HL-60/S4 treated with phorbol 12-myristate 13-acetate at 8.2 ng/mL for 4 days and 3 days (cell line): ENCODE data around the gene ALDH16A1.

Experiments
- in situ Hi-C: fragments of 300-500 bp; cut with MboI; formaldehyde crosslinking; loops from 2 replicates; pipeline ENCODE4 v1.15.0; 2022; ENCODE audit warnings: low sequenced_read_pairs

ALDH16A1 gene

GRCh38 chr19:49453013-49453756, at the start of gene ALDH16A1:
ALDH16A1 (plus strand) TSS chr19:49453225; CDS start chr19:49453332, 107 bp downstream.
- in situ Hi-C loops = no loop called here

GRCh38 chr19:49403404-49404187, 49.4 kb upstream of the ALDH16A1 start:
- in situ Hi-C loops = no loop called here

- in situ Hi-C loops = no loop called here
These were observed 45.9 kb upstream of the ALDH16A1 start for GRCh38 chr19:49407079-49407478.

- in situ Hi-C loops = no loop called here
These were observed 45.5 kb upstream of the ALDH16A1 start for GRCh38 chr19:49407482-49408015.

GRCh38 chr19:49408816-49409440, 44.1 kb upstream of the ALDH16A1 start:
- in situ Hi-C loops = no loop called here

- in situ Hi-C loops = no loop called here
These were observed 43.5 kb upstream of the ALDH16A1 start for GRCh38 chr19:49409441-49410029.

- in situ Hi-C loops = no loop called here
These were observed 41.2 kb upstream of the ALDH16A1 start for GRCh38 chr19:49411681-49412326.

- in situ Hi-C loops = no loop called here
These were observed 39.7 kb upstream of the ALDH16A1 start for GRCh38 chr19:49413348-49413747.

- in situ Hi-C loops = no loop called here
These were observed 38.8 kb upstream of the ALDH16A1 start for GRCh38 chr19:49414256-49414655.

- in situ Hi-C loops = no loop called here
These were observed 37.8 kb upstream of the ALDH16A1 start for GRCh38 chr19:49415102-49415809.

- in situ Hi-C loops = no loop called here
These were observed 37.2 kb upstream of the ALDH16A1 start for GRCh38 chr19:49415810-49416200.

GRCh38 chr19:49417088-49417487, 35.9 kb upstream of the ALDH16A1 start:
- in situ Hi-C loops = no loop called here

- in situ Hi-C loops = no loop called here
These were observed 34.5 kb upstream of the ALDH16A1 start for GRCh38 chr19:49418511-49418910.

GRCh38 chr19:49419173-49419572, 33.9 kb upstream of the ALDH16A1 start:
- in situ Hi-C loops = no loop called here

GRCh38 chr19:49420227-49420626, 32.8 kb upstream of the ALDH16A1 start:
- in situ Hi-C loops = no loop called here

GRCh38 chr19:49421039-49421877, 31.8 kb upstream of the ALDH16A1 start:
- in situ Hi-C loops = no loop called here

GRCh38 chr19:49421878-49422202, 31.2 kb upstream of the ALDH16A1 start:
- in situ Hi-C loops = no loop called here

GRCh38 chr19:49422407-49423070, 30.5 kb upstream of the ALDH16A1 start:
- in situ Hi-C loops = no loop called here
